Left renal cortex interstitium (tissue), 4 donors: ENCODE measurements around the gene HIRA. TPM values are rescaled to one million over a fixed set of nuclear protein-coding genes. Genes with fewer than 3 reads are reported as not detected.

Experiments used
- DNase-seq, 4 donors: peaks; one replicate each; pipeline ENCODE4 v3.0.0-alpha.2; 2013; ENCODE audit warnings: low read depth in 4 of 4, low spot score in 2 of 4, missing footprints in 1 of 4
- polyA plus RNA-seq, 4 donors: library from polyadenylated mRNA; unstranded; fragments of 120-200 nt; gene quantifications; one replicate each; pipeline ENCODE4 v1.2.1, GENCODE V29; 2013; ENCODE audit not compliant: insufficient read length in 4 of 4

HIRA gene
- 10 to 100 TPM; 31.1 to 36.2 (median 33.4) TPM for polyA plus RNA-seq

DNA sequence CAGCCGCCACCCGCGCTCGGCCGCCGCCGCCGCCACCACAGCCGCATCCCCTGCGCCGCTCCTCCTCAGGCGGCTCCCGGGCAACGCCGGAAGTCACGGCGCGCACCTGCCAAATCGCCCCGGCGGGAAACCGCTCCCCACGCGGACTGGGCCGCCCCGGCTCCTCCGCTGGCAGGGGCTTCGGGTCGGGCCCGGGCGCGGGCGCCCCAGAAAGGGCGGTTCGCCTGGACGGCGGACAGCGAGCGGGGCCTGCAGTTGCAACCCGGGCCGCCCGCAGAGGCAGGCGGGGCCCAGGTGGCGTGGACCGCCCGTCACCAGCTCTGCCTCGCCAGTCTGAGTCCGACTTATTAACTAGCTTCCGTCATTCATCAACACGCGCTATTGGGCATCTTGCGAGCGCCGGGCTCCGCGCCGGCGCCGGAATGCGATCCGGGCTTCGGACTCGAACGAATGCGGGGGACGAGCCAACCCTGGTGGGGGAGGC lies at the start of gene HIRA:
HIRA (minus strand) TSS at position 85 of the 484 bp plus-strand sequence. CDS start 257 bp downstream, outside the sequence.
- peak in 3 of 4 donors; percentile 56 to 69 (median 63) for DNase-seq

GRCh38 chr22:19480789-19481188 lies 49.3 kb upstream of the HIRA start:
- no peak for DNase-seq

DNA sequence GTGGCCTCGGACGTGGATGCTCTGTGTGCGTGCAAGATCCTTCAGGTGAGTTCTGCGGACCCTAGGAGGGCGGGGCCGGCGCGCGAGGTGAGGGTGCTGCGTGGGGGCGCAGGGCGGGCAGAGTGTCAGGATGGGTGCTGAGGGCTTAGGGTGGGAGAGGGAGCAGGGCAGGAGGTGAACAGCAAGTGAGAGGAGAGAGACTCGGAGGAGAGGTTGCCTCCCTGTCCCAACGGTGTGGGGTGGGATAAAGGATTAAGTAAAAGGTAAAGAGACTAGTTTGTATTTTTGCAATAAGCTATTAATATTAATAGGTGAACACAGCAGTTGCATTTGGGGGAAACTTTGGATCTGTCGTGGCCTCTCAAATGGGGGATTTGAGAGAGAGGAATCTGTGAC lies 48.6 kb upstream of the HIRA start:
- DNase-seq, result no peak

DNA sequence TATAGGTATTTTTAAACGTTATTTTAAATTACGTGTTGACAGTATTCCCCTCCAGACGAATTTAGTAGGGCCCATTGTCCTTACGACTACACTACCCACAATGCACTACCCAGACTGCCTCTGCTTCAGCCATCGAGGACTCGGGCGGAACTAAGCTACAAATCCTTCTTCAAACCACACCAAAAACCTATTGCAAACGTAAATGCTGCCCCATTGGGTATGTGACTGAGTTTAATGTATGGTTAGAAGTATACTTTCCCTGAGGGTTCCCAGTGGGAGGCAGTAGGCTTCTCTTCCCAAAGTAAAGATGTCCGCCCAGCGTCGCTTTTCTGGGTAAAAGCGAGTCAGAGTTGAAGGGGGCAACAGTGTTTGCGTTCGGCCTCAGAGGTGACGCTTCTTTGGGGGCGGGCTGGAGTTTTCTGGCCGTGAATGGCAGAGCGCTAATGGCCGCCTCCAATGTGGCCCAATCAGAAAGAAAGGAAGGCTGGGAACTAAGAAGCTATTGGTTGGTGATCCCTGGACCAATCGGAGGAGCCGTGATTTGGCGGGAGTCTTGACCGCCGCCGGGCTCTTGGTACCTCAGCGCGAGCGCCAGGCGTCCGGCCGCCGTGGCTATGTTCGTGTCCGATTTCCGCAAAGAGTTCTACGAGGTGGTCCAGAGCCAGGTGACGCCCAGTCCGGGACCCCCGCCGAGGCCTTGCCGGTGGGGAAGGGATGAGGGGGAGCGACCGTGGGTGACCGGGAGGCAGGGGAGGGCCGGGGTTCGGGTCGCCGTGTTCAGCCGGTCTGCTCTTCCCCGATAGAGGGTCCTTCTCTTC lies 48.0 kb upstream of the HIRA start, which contains the start of gene CDC45:
CDC45 (plus strand) TSS at position 566 of the 818 bp plus-strand sequence; CDS start at position 615, 49 bp downstream.
- peak; percentile 95 to 100 (median 96) for DNase-seq

DNA sequence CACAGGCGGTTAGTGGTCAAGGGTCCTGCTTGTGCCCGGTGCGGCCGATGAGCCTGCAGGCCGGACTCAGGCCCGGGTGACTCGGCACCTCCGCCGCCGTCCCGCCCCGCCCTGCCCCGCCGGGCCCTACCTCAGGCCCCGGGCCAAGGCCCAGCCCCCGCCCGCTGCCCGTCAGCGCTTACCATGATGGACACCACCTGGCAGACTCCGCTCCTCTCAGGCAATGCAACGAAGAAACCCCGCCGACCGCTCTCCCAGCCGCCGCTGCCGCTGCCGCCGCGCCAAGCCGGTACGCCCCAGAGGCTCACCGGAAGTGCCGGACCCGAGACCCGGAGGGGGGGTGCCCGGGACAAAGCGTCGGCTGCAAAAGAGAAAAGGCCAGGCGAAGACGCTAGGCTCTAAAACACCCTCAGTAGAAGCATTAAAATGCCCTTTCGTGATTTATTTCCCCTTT lies 47.4 kb upstream of the HIRA start, which contains the start of gene UFD1:
UFD1 (minus strand) TSS at position 293 of the 454 bp plus-strand sequence; CDS start at position 185, 108 bp downstream.
- peak in 1 of 4 donors; percentile 50 for DNase-seq

GRCh38 chr22:19478045-19478900 lies 46.7 kb upstream of the HIRA start:
- DNase-seq, result no peak

- DNase-seq, result no peak
Measured at GRCh38 chr22:19477321-19478044, 46.0 kb upstream of the HIRA start.

DNA sequence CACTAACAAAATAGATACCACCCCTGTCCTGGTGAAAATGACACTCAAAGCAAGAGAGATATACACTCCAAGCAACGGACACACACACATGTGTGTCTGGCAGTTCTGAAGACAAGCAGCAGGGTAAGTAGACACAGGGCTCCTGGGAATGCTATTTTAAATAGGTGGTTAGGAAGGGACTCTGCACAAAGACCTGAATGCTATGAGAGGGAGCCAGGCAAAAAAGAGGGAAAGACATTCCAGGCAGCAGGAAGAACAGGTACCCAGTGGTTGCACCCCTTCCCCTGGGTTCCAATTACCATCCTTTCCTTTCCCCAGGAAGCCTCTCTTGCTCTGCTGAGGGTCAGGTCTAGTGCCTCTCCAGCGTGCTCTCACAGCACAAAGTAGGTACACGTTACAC lies 44.5 kb upstream of the HIRA start:
- no peak for DNase-seq

GRCh38 chr22:19473578-19473977 lies 42.0 kb upstream of the HIRA start:
- DNase-seq, result no peak

- no peak for DNase-seq
Measured at GRCh38 chr22:19472233-19472632, 40.7 kb upstream of the HIRA start.

DNA sequence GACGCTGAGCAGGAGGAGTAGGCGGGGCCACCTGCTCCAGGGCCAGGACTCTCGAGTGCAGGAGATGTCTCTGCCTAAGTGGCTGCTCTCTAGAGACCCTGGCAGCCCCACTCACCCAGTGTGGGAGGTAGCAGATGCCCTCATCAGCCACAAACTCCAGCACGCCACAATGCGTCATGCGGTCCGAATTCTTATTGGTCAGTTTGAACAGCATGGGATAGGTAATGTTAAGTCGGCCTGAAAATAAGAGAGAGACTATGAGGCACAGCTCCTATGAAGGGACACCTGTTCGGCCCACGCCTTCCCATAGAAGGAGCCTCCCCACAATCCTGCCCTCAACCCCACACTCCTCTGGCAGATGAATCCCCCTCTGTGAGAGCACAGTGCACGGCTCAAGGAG lies 40.0 kb upstream of the HIRA start:
- DNase-seq, result no peak

DNA sequence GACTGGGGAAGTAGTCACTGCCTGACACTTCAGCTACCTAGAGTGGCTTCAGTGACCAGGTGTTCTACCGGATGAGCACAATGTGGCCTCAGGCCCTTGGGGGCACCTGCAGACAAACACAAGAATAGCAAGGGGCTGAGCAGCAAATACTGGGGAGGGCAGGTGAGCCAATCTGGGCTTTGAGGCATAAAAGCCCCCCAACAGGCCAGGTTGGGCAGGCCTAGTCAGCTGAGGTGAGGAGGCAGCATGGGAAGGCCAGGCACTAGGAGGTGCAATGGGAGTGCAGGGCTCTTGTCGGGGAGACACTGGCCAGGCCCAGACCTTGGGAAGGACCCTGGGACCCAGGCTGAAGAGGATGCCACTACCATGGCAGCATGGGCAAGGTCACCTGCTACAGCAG lies 38.5 kb upstream of the HIRA start:
- DNase-seq, result no peak

GRCh38 chr22:19469421-19469820 lies 37.9 kb upstream of the HIRA start:
- no peak for DNase-seq

DNA sequence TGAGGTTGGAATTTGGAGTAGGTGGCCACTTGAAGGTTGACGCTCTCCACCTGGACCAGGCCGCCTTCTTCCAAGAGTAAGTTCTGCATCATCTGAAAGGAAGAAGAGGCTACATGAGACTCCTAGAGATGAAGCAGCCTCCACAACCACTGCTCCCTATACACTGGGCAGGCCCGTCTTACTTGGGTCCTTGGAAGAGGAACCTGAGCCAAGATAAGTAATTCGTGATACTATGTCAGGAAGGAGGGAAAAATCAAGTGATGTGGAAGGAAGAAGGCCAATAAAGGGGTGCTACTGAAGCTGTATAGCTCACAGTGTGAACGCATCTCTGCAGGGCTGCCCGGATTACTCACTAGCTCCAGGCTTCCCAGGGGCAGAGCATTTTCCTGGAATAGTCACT lies 36.4 kb upstream of the HIRA start:
- DNase-seq, result no peak

GRCh38 chr22:19466848-19467752 lies 35.6 kb upstream of the HIRA start:
- no peak for DNase-seq

DNA sequence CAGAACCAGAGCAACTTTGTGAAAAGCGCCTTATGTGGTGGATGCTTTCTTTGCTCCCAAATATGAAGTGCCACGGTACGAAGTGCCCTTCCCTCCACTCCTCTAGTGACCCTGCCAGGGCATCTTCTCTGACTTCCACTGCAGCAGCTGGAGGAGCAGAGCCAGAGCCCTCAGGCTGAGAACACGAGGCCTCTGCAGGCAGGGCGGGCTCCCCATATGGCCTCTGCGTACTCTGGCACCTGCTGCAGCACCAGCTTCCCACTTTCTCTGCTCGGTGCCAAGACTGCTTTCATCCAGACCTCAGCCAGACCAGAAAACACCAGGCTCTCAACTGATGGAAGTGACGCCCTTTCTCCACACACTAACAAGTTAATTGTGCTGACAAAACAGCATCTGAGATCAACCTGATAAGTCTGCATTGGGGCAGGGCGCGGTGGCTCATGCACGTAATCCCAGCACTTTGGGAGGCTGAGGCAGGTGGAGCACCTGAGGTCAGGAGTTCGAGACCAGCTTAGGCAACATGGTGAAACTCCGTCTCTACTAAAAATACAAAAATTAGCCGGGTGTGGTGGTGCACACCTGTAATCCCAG lies 34.7 kb upstream of the HIRA start:
- DNase-seq, result no peak

GRCh38 chr22:19464975-19465374 lies 33.4 kb upstream of the HIRA start:
- no peak for DNase-seq

DNA sequence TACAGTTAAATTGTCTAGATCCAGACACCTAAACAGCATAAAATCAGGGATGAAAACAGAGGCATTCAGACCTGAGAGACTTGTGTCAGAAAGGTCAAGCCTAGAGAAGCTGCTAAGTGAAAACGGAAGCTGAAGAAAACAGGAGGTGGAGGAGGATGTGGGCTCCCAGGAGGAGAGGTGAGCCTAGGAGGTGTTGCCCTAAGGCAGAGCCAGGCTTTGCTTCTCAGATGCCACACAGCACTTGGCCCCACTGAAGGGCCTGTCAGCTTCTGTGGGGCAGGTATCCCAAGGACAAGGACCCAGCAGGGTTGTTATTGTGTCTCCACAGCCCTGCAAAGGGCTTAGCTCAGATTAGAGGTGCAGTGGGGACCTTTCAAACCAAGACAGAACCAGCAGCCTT lies 33.0 kb upstream of the HIRA start:
- no peak for DNase-seq
